RWPE1 (cell line): Measurements from ENCODE around the gene GALNTL6.

Experiments used
- CTCF ChIA-PET: fragments of 350-600 bp; sonication (Branson Sonifier 250); formaldehyde crosslinking; extraction: SDS; loops from one replicate; lab custom pipeline; 2021; lab: Yijun Ruan, JAX
- POLR2A ChIA-PET: fragments of 400-600 bp; formaldehyde crosslinking; extraction: SDS; loops from one replicate; lab custom pipeline; 2020; ENCODE audit warnings: antibody characterized with exemption; ENCODE audit not compliant: low non-redundant PET; lab: Yijun Ruan, JAX
- DNase-seq: peaks from one replicate; pipeline ENCODE4 v3.0.0; 2012; ENCODE audit warnings: low spot score
- H3K27ac ChIP-seq: fragments of 450-650 bp; 2 replicates; pipeline ENCODE4 v1.5.1; 2017
- TF ChIP-seq, protein P1 (sequence below): fragments of 450-650 bp; conservative IDR thresholded peaks from 2 replicates; pipeline ENCODE4 v1.5.1; 2017; ENCODE audit warnings: low read depth, mild to moderate bottlenecking

Gene GALNTL6

DNA sequence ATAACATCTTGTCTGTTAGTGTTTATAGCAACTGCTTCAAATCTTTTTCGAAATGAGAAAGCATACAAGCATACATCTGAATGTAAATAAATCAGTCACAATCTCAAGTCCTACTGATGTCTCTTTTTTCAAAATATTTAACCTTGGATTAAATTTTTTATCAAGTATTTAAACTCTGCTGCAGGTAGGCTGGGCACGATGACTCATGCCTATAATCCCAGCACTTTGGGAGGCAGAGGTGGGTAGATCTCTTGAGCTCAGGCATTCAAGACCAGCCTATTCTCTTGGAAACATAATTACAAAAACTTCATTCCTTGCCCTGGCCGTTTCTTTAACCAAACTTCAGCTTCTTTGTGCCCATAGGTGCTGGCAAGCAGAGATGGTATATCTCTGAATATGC lies 815.1 kb downstream of the GALNTL6 start:
- ChIA-PET POLR2A (no interaction called here), CTCF (interaction anchor here (0.8 kb wide), 1 partner anchor 47 kb away, joined by 3 read pairs; no protein-coding TSS in a partner anchor)
- no peak for DNase-seq
- no peak overlapping the region for H3K27ac ChIP-seq
- TF ChIP-seq, protein P1, sequence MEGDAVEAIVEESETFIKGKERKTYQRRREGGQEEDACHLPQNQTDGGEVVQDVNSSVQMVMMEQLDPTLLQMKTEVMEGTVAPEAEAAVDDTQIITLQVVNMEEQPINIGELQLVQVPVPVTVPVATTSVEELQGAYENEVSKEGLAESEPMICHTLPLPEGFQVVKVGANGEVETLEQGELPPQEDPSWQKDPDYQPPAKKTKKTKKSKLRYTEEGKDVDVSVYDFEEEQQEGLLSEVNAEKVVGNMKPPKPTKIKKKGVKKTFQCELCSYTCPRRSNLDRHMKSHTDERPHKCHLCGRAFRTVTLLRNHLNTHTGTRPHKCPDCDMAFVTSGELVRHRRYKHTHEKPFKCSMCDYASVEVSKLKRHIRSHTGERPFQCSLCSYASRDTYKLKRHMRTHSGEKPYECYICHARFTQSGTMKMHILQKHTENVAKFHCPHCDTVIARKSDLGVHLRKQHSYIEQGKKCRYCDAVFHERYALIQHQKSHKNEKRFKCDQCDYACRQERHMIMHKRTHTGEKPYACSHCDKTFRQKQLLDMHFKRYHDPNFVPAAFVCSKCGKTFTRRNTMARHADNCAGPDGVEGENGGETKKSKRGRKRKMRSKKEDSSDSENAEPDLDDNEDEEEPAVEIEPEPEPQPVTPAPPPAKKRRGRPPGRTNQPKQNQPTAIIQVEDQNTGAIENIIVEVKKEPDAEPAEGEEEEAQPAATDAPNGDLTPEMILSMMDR = no peak

DNA sequence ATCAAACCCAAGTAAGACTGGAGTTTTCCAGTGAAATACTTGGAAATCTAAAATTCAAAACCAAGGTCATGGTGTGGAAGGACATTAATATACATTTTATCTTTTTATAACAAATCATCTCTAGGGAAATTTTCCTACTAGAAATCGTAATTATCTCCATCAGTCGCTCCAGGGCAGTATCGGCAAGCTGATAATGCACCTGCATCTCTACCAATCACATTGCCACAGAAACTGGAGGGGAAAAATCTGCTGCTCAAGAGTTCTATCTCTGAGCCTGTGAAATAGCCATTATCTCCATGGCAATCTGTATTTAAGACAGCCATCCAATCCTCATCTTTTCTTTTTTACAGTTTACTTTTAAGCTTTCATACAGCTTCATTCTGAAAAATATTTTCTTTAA lies 817.1 kb downstream of the GALNTL6 start:
- ChIA-PET CTCF (no interaction called here), POLR2A (no interaction called here)
- TF ChIP-seq, protein P1 = no peak
- H3K27ac ChIP-seq = no peak overlapping the region
- no peak for DNase-seq

DNA sequence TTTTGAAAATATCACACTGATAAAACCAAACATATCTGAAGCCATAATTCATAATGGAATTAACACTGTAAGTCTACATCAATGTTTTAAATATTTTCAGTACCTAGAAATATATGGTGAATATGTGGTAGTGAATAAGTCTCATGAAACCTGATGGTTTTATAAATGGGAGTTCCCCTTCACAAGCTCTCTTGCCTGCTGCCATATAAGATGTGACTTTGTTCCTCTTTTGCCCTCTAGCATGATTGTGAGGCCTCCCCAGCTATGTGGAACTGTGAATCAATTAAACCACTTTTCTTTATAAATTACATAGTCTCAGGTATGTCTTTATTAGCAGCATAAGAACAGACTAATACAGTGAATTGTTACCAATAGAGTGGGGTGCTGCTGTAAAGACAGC lies 818.6 kb downstream of the GALNTL6 start:
- TF ChIP-seq, protein P1 = no peak
- POLR2A ChIA-PET = no interaction called here
- no peak for DNase-seq
- CTCF ChIA-PET = no interaction called here
- H3K27ac ChIP-seq = no peak overlapping the region

DNA sequence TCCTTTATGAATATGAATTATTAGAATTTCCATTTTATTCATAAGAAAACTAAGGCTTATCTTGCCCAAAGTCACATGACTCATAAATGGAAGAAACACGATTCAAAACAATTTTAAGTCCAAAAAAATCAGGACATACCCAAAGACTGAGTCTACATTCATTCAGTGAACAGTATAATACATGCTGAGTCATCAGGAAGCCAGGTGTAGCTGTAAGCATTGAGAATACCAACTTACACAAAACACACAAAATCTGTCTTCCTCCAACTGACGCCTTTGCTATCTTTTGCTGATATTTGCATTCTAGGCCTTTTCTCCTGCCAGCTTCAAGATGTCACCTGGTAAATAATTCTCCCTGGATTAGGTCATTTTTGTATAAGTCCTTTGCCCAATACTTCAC lies 835.3 kb downstream of the GALNTL6 start:
- no peak for DNase-seq
- H3K27ac ChIP-seq = no peak overlapping the region
- CTCF ChIA-PET = interaction anchor here (0.7 kb wide), 1 partner anchor 254 kb away, joined by 3 read pairs; no protein-coding TSS in a partner anchor
- POLR2A ChIA-PET = no interaction called here
- TF ChIP-seq, protein P1 = no peak

DNA sequence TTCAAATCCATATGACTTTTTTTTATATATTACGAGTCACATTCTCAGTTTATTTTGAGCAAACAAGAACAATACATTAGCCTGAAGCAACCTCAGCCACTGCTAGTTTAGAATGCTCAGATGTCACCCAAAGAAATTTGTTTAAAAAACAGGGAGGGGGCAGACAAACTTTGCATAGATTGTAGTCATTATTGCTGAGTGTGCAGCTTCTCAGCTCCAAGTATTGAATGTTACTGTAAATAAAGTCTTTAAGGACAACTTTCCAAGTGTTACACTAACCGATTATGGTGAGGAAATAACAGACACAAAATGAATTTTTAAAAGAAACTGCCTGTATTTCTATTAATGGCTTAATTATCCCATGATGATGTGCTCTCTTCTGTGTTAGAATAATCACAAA lies 835.9 kb downstream of the GALNTL6 start:
- TF ChIP-seq, protein P1 = no peak
- POLR2A ChIA-PET = no interaction called here
- CTCF ChIA-PET = no interaction called here
- H3K27ac ChIP-seq = no peak overlapping the region
- no peak for DNase-seq

DNA sequence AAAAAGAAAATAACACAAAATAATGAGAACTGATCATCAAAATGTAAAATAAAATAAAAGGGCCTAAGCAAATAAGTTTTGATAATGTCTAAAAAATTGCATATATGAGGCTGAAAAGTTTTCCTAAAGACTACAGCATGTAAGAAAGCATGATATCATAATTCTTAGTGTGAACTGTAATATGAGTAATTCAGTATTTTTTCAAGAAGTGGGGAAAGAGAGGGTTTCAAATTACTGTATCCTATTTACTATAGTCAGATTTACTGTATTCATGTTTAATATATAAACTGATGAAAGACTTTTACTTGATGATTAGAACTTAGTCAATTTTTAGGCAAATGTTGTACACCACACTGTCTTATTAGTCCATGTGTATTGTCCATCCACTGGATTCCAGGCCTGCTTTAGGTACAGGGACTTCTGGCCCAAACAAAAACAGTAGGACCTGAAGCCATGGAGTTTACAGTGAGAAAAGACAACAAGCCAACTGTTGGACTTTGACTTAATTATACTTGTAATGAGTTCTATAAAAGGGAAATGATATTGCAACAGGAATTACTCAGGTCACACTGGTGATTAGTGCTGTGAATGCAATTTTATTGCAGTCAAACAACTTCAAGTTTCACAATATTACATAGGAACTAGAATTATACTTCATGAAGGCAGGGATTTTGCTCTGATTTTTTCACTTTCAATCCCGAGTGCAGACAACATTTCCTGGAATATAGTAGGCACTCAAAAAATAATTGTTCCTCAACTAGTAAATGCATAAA lies 837.7 kb downstream of the GALNTL6 start:
- TF ChIP-seq, protein P1 = no peak
- H3K27ac ChIP-seq = no peak overlapping the region
- ChIA-PET CTCF (no interaction called here), POLR2A (no interaction called here)
- DNase-seq = no peak
